Natural killer cell (primary cell): ENCODE measurements around the gene ENGASE. TPM values are rescaled to one million over a fixed set of nuclear protein-coding genes. Genes with fewer than 3 reads are reported as not detected.

ENCODE experiments used
- ATAC-seq, 3 donors: fragments of 150-1000 bp in 2 of 3; fragments of 200-7000 bp in 1 of 3; cut with Tn5 transposase; 1 replicate in 1 of 3; 2 replicates in 2 of 3; pipeline ENCODE4 v1.10.0; 2021; ENCODE audit warnings: mild to moderate bottlenecking in 2 of 3, moderate library complexity in 2 of 3
- DNase-seq, 2 donors: peaks; one replicate each; pipeline versions ENCODE4 v3.0.0 to v3.0.0-alpha.2; 2013 to 2021; ENCODE audit warnings: mixed read lengths in 1 of 2
- H3K27ac ChIP-seq: one replicate; pipeline ENCODE4 v1.5.1; 2013; ENCODE audit warnings: mild to moderate bottlenecking, low read length
- H3K27me3 ChIP-seq: one replicate; pipeline ENCODE4 v1.6.1; 2013; ENCODE audit warnings: low read length; ENCODE audit not compliant: control insufficient read depth, insufficient read depth
- H3K36me3 ChIP-seq: one replicate; pipeline ENCODE4 v1.6.1; 2013; ENCODE audit warnings: low read length; ENCODE audit not compliant: control insufficient read depth, insufficient read depth
- H3K4me1 ChIP-seq: one replicate; pipeline ENCODE4 v1.6.1; 2013; ENCODE audit warnings: low read length; ENCODE audit not compliant: control insufficient read depth, insufficient read depth
- H3K4me3 ChIP-seq: one replicate; pipeline ENCODE4 v1.5.1; 2013; ENCODE audit warnings: low read length
- H3K9me3 ChIP-seq: one replicate; pipeline ENCODE4 v1.6.1; 2013; ENCODE audit warnings: low read length; ENCODE audit not compliant: control insufficient read depth, insufficient read depth
- H3K27ac Mint-ChIP-seq, 2 donors: one replicate each; pipeline ENCODE4 v1.8.0; 2022; ENCODE audit warnings: mild to moderate bottlenecking in 2 of 2, mixed read lengths in 2 of 2, moderate library complexity in 1 of 2
- H3K27me3 Mint-ChIP-seq, 2 donors: one replicate each; pipeline ENCODE4 v1.8.0; 2022; ENCODE audit warnings: low read depth in 2 of 2, mixed read lengths in 2 of 2
- H3K36me3 Mint-ChIP-seq: one replicate; pipeline ENCODE4 v1.8.0; 2022; ENCODE audit warnings: mixed read lengths
- H3K4me1 Mint-ChIP-seq, 2 donors: one replicate each; pipeline ENCODE4 v1.8.0; 2022; ENCODE audit warnings: mixed read lengths in 2 of 2
- H3K4me3 Mint-ChIP-seq: one replicate; pipeline ENCODE4 v1.8.0; 2022; ENCODE audit warnings: mild to moderate bottlenecking, moderate library complexity, mixed read lengths
- H3K9me3 Mint-ChIP-seq, 2 donors: one replicate each; pipeline ENCODE4 v1.8.0; 2022; ENCODE audit warnings: mixed read lengths in 2 of 2
- CTCF ChIP-seq: fragments of 200-600 bp; IDR thresholded peaks from one replicate; pipeline ENCODE4 v1.8.0; 2022; ENCODE audit warnings: antibody characterized with exemption
- WGBS: methylation state at CpG from one replicate; pipeline ENCODE4 v1.1.7; 2013; ENCODE audit warnings: missing lambda C conversion rate; ENCODE audit not compliant: insufficient coverage; 5-methylcytosine and 5-hydroxymethylcytosine counted together
- intact Hi-C: fragments of 100-400 bp; cut with micrococcal nuclease; formaldehyde crosslinking; loops from one replicate; pipeline ENCODE4 v1.14.2; 2022
- total RNA-seq, 4 donors: library from RNA; stranded (reverse); fragments of 120-200 nt in 1 of 4; gene quantifications; one replicate each; pipeline versions ENCODE4 v1.2.3 to v1.2.4, GENCODE V29; 2013 to 2022

The ENGASE gene
- total RNA-seq, 3 donors from 2014 or later (not counting 1 experiment from before 2014, with no cell fraction given) = 56.0 to 86.4 (median 56.9) TPM

GRCh38 chr17:79104898-79105600, 30.4 kb downstream of the ENGASE start:
- intact Hi-C loops = no loop called here
- WGBS = 78% methylated on average over 12 of the region's 12 CpGs
- Mint-ChIP-seq H3K36me3 (no peaks in the 10 kb centered on the region), H3K9me3 (no peaks in the 10 kb centered on the region), H3K27ac (no peak overlapping the region), H3K4me3 (no peak overlapping the region), H3K4me1 (peaks cover 0 to 4% of the 10 kb centered on the region in 2 donors), H3K27me3 (peaks cover 0 to 4% of the 10 kb centered on the region in 2 donors)
- ATAC-seq (no peak), DNase-seq (no peak)
- no peaks in the 10 kb centered on the region for H3K27me3 ChIP-seq
- no peaks in the 10 kb centered on the region for H3K4me1 ChIP-seq
- no peak overlapping the region for H3K27ac ChIP-seq
- H3K9me3 ChIP-seq = no peaks in the 10 kb centered on the region
- no peak for TF ChIP-seq CTCF
- no peaks in the 10 kb centered on the region for H3K36me3 ChIP-seq
- H3K4me3 ChIP-seq = no peak overlapping the region

- 76% methylated on average over 14 of the region's 14 CpGs for WGBS
- Mint-ChIP-seq H3K27ac (no peak overlapping the region), H3K9me3 (no peaks in the 10 kb centered on the region), H3K4me1 (peaks cover 0 to 4% of the 10 kb centered on the region in 2 donors), H3K4me3 (no peak overlapping the region), H3K36me3 (no peaks in the 10 kb centered on the region), H3K27me3 (peaks cover 0 to 4% of the 10 kb centered on the region in 2 donors)
- no peaks in the 10 kb centered on the region for H3K36me3 ChIP-seq
- H3K9me3 ChIP-seq = no peaks in the 10 kb centered on the region
- H3K27me3 ChIP-seq = no peaks in the 10 kb centered on the region
- no peak overlapping the region for H3K27ac ChIP-seq
- H3K4me1 ChIP-seq = no peaks in the 10 kb centered on the region
- ATAC-seq = no peak
- no peak for TF ChIP-seq CTCF
- H3K4me3 ChIP-seq = no peak overlapping the region
- DNase-seq = no peak
- intact Hi-C loops = no loop called here
Observed at GRCh38 chr17:79105937-79106336, 31.3 kb downstream of the ENGASE start.

- no peak overlapping the region for H3K4me3 ChIP-seq
- DNase-seq = no peak
- H3K4me1 Mint-ChIP-seq = peaks cover 0 to 4% of the 10 kb centered on the region in 2 donors
- H3K36me3 Mint-ChIP-seq = no peaks in the 10 kb centered on the region
- intact Hi-C loops = no loop called here
- peaks cover 0 to 4% of the 10 kb centered on the region in 2 donors for H3K27me3 Mint-ChIP-seq
- WGBS = 87% methylated on average over 11 of the region's 11 CpGs
- H3K27ac Mint-ChIP-seq = no peak overlapping the region
- no peaks in the 10 kb centered on the region for H3K9me3 Mint-ChIP-seq
- no peaks in the 10 kb centered on the region for H3K27me3 ChIP-seq
- no peak for ATAC-seq
- no peaks in the 10 kb centered on the region for H3K36me3 ChIP-seq
- H3K27ac ChIP-seq = no peak overlapping the region
- H3K4me3 Mint-ChIP-seq = no peak overlapping the region
- TF ChIP-seq CTCF = no peak
- no peaks in the 10 kb centered on the region for H3K9me3 ChIP-seq
- no peaks in the 10 kb centered on the region for H3K4me1 ChIP-seq
Observed at GRCh38 chr17:79106958-79107357, 32.3 kb downstream of the ENGASE start.
